Calu3 (cell line): ENCODE results near the gene AIPL1. TPM values are rescaled to one million over a fixed set of nuclear protein-coding genes. Genes with fewer than 3 reads are reported as not detected.

Source experiments
- BruUV-seq: library from RNA; stranded (reverse); fragments of 400-500 nt; replicated peaks from 2 replicates; lab custom pipeline; 2021; lab: Mats Ljungman, UMichigan
- CTCF ChIA-PET: fragments of 300-600 bp; sonication (Branson Sonifier 250); formaldehyde crosslinking; loops from one replicate; lab custom pipeline; 2022; ENCODE audit warnings: antibody characterized with exemption; lab: Charles Lee
- DNase-seq: peaks from one replicate; pipeline ENCODE4 v3.0.0; 2022
- H3K27ac Mint-ChIP-seq: one replicate; pipeline ENCODE4 v1.8.0; 2022; ENCODE audit warnings: mixed read lengths; ENCODE audit not compliant: unreplicated experiment
- H3K27me3 Mint-ChIP-seq: one replicate; pipeline ENCODE4 v1.8.0; 2022; ENCODE audit warnings: mixed read lengths; ENCODE audit not compliant: unreplicated experiment
- H3K36me3 Mint-ChIP-seq: one replicate; pipeline ENCODE4 v1.8.0; 2022; ENCODE audit warnings: mild to moderate bottlenecking, moderate library complexity, mixed read lengths; ENCODE audit not compliant: insufficient read depth, unreplicated experiment
- H3K4me1 Mint-ChIP-seq: one replicate; pipeline ENCODE4 v1.8.0; 2022; ENCODE audit warnings: mild to moderate bottlenecking, low read depth, mixed read lengths; ENCODE audit not compliant: unreplicated experiment
- H3K4me3 Mint-ChIP-seq: one replicate; pipeline ENCODE4 v1.8.0; 2022; ENCODE audit warnings: mild to moderate bottlenecking, low read depth, moderate library complexity, mixed read lengths; ENCODE audit not compliant: unreplicated experiment
- H3K9me3 Mint-ChIP-seq: one replicate; pipeline ENCODE4 v1.8.0; 2022; ENCODE audit warnings: low read depth, mixed read lengths; ENCODE audit not compliant: unreplicated experiment
- CTCF ChIP-seq: fragments of 200-600 bp; IDR thresholded peaks from one replicate; pipeline ENCODE4 v1.8.0; 2022; ENCODE audit warnings: antibody characterized with exemption; ENCODE audit not compliant: unreplicated experiment
- intact Hi-C: fragments of 100-400 bp; cut with micrococcal nuclease; formaldehyde crosslinking; loops from one replicate; pipeline ENCODE4 v1.10.0; 2022; ENCODE audit not compliant: unreplicated experiment
- total RNA-seq: library from RNA; stranded (reverse); gene quantifications from 2 replicates; pipeline ENCODE4 v1.2.3, GENCODE V29; 2022

The AIPL1 gene
- total RNA-seq, 1 experiment from 2014 or later = not detected

GRCh38 chr17:6398955-6399354 lies 36.0 kb downstream of the AIPL1 start:
- no peak overlapping the region for H3K27ac Mint-ChIP-seq
- peaks cover 29% of the 10 kb centered on the region for H3K27me3 Mint-ChIP-seq
- TF ChIP-seq CTCF = no peak
- H3K4me1 Mint-ChIP-seq = no peaks in the 10 kb centered on the region
- no TSS peak for BruUV-seq
- H3K4me3 Mint-ChIP-seq = no peak overlapping the region
- DNase-seq = no peak
- no peaks in the 10 kb centered on the region for H3K36me3 Mint-ChIP-seq
- CTCF ChIA-PET = no interaction called here
- intact Hi-C loops = no loop called here
- peaks cover 3% of the 10 kb centered on the region for H3K9me3 Mint-ChIP-seq

- Mint-ChIP-seq H3K4me1 (peaks cover 14% of the 10 kb centered on the region), H3K27ac (no peak overlapping the region), H3K4me3 (no peak overlapping the region), H3K36me3 (peaks cover 5% of the 10 kb centered on the region), H3K27me3 (peaks cover 36% of the 10 kb centered on the region), H3K9me3 (peaks cover 2% of the 10 kb centered on the region)
- no peak for TF ChIP-seq CTCF
- DNase-seq = no peak
- BruUV-seq = no TSS peak
- intact Hi-C loops = no loop called here
- CTCF ChIA-PET = no interaction called here
Observed at GRCh38 chr17:6394055-6394606, 40.8 kb downstream of the AIPL1 start.

- H3K9me3 Mint-ChIP-seq = no peaks in the 10 kb centered on the region
- H3K4me1 Mint-ChIP-seq = peaks cover 14% of the 10 kb centered on the region
- peaks cover 36% of the 10 kb centered on the region for H3K27me3 Mint-ChIP-seq
- no peak overlapping the region for H3K4me3 Mint-ChIP-seq
- no peak for TF ChIP-seq CTCF
- BruUV-seq = no TSS peak
- no peak overlapping the region for H3K27ac Mint-ChIP-seq
- peaks cover 5% of the 10 kb centered on the region for H3K36me3 Mint-ChIP-seq
- CTCF ChIA-PET = interaction anchor here (0.6 to 1.1 kb wide), 3 partner anchors 32 to 43 kb away, joined by 3 to 6 read pairs (median 4); no protein-coding TSS in a partner anchor
- intact Hi-C loops = no loop called here
- peak; percentile 5 for DNase-seq
Observed at GRCh38 chr17:6393351-6393952, 41.5 kb downstream of the AIPL1 start.

- BruUV-seq = no TSS peak
- H3K27ac Mint-ChIP-seq = no peak overlapping the region
Observed at GRCh38 chr17:6392609-6393350, 42.1 kb downstream of the AIPL1 start.

More at GRCh38 chr17:6392609-6393350, 42.1 kb downstream of the AIPL1 start:
- no peak for TF ChIP-seq CTCF
- H3K36me3 Mint-ChIP-seq = peaks cover 5% of the 10 kb centered on the region
- peaks cover 14% of the 10 kb centered on the region for H3K4me1 Mint-ChIP-seq
- H3K27me3 Mint-ChIP-seq = peaks cover 36% of the 10 kb centered on the region
- H3K4me3 Mint-ChIP-seq = no peak overlapping the region
- no peaks in the 10 kb centered on the region for H3K9me3 Mint-ChIP-seq
- CTCF ChIA-PET = interaction anchor here (0.6 to 1.1 kb wide), 3 partner anchors 31 to 43 kb away, joined by 3 to 6 read pairs (median 4); no protein-coding TSS in a partner anchor
- intact Hi-C loops = no loop called here
- peak; percentile 55 for DNase-seq
